HG03521 (cell line): Measurements from ENCODE around the gene LIPC.

Source experiments
- ATAC-seq: cut with Tn5 transposase; IDR thresholded peaks from one replicate; pipeline ENCODE4 v1.9.1; 2021; ENCODE audit warnings: mild to moderate bottlenecking, moderate library complexity; ENCODE audit not compliant: unreplicated experiment

LIPC gene

GRCh38 chr15:58405865-58406264 lies 25.9 kb upstream of the LIPC start:
- ATAC-seq: no peak

- ATAC-seq: no peak
These were observed 25.0 kb upstream of the LIPC start for GRCh38 chr15:58406811-58407210.

- ATAC-seq: no peak
These were observed 24.5 kb upstream of the LIPC start for GRCh38 chr15:58407236-58407775.

GRCh38 chr15:58407778-58408177 lies 24.0 kb upstream of the LIPC start:
- ATAC-seq: no peak

GRCh38 chr15:58409861-58410260 lies 21.9 kb upstream of the LIPC start:
- ATAC-seq: no peak

GRCh38 chr15:58410353-58410752 lies 21.4 kb upstream of the LIPC start:
- no peak for ATAC-seq

GRCh38 chr15:58413253-58413652 lies 18.5 kb upstream of the LIPC start:
- no peak for ATAC-seq

GRCh38 chr15:58415636-58416035 lies 16.2 kb upstream of the LIPC start:
- ATAC-seq: no peak

- no peak for ATAC-seq
These were observed 14.8 kb upstream of the LIPC start for GRCh38 chr15:58416963-58417362.

GRCh38 chr15:58418135-58418534 lies 13.7 kb upstream of the LIPC start:
- ATAC-seq: no peak

GRCh38 chr15:58419803-58420524 lies 11.8 kb upstream of the LIPC start:
- ATAC-seq: no peak

GRCh38 chr15:58420579-58421043 lies 11.2 kb upstream of the LIPC start:
- no peak for ATAC-seq

GRCh38 chr15:58423205-58423604 lies 8.6 kb upstream of the LIPC start:
- ATAC-seq: no peak

- no peak for ATAC-seq
These were observed 7.8 kb upstream of the LIPC start for GRCh38 chr15:58423831-58424608.

GRCh38 chr15:58424722-58425121 lies 7.1 kb upstream of the LIPC start:
- no peak for ATAC-seq

GRCh38 chr15:58425185-58425584 lies 6.6 kb upstream of the LIPC start:
- ATAC-seq: no peak

- no peak for ATAC-seq
These were observed 6.0 kb upstream of the LIPC start for GRCh38 chr15:58425834-58426233.

GRCh38 chr15:58426501-58426900 lies 5.3 kb upstream of the LIPC start:
- no peak for ATAC-seq

GRCh38 chr15:58427987-58428386 lies 3.8 kb upstream of the LIPC start:
- no peak for ATAC-seq

- ATAC-seq: no peak
These were observed 1.5 kb upstream of the LIPC start for GRCh38 chr15:58430224-58430787.

GRCh38 chr15:58432401-58432800 lies 610 bp downstream of the LIPC start:
- ATAC-seq: no peak
